BE2C (cell line): Measurements from ENCODE around the gene PTGER1.
A peak's percentile ranks its signal among the peaks of the same experiment; 100 is the strongest.

Experiments used
- DNase-seq: peaks from one replicate; pipeline ENCODE4 v3.0.0-alpha.2; 2020
- H3K27me3 ChIP-seq: fragments of 250-450 bp; sonication (Bioruptor Pico); 2 replicates; pipeline ENCODE4 v1.5.1; 2020; ENCODE audit warnings: mild to moderate bottlenecking
- H3K36me3 ChIP-seq: fragments of 250-450 bp; sonication (Bioruptor Pico); 2 replicates; pipeline ENCODE4 v1.5.1; 2020; ENCODE audit warnings: mild to moderate bottlenecking
- H3K4me1 ChIP-seq: fragments of 250-450 bp; sonication (Bioruptor Pico); 2 replicates; pipeline ENCODE4 v1.5.1; 2020
- H3K4me3 ChIP-seq: 2 replicates; pipeline ENCODE4 v1.5.1; 2011; ENCODE audit warnings: low read depth, low read length
- H3K9me3 ChIP-seq: fragments of 250-450 bp; sonication (Bioruptor Pico); 2 replicates; pipeline ENCODE4 v1.5.1; 2020
- CTCF ChIP-seq: IDR thresholded peaks from 2 replicates; pipeline ENCODE4 v1.5.1; 2012; ENCODE audit warnings: mild to moderate bottlenecking, low read depth, low read length

Gene PTGER1

GRCh38 chr19:14434543-14435319 is 40.4 kb downstream of the PTGER1 start:
- Histone ChIP-seq H3K27me3 (no peaks in the 10 kb centered on the region), H3K4me3 (peak overlapping the region; percentile 71), H3K9me3 (no peaks in the 10 kb centered on the region), H3K4me1 (no peaks in the 10 kb centered on the region), H3K36me3 (no peaks in the 10 kb centered on the region)
- no peak for TF ChIP-seq CTCF
- DNase-seq, result peak; percentile 56

GRCh38 chr19:14433554-14434501 is 41.3 kb downstream of the PTGER1 start:
- TF ChIP-seq CTCF, result no peak
- no peak for DNase-seq
- Histone ChIP-seq H3K36me3 (no peaks in the 10 kb centered on the region), H3K4me3 (peak overlapping the region; percentile 71), H3K27me3 (no peaks in the 10 kb centered on the region), H3K9me3 (no peaks in the 10 kb centered on the region), H3K4me1 (no peaks in the 10 kb centered on the region)

GRCh38 chr19:14432791-14433553 is 42.2 kb downstream of the PTGER1 start, which contains the start of gene PKN1:
Gene PKN1, plus strand, starts transcription at chr19:14433306. Its CDS starts 216 bp downstream, at chr19:14433522.
- H3K4me1 ChIP-seq, result no peaks in the 10 kb centered on the region
- no peaks in the 10 kb centered on the region for H3K27me3 ChIP-seq
- DNase-seq, result peak; percentile 74
- peak within 1 kb of the TSS; percentile 71 for H3K4me3 ChIP-seq
- no peaks in the 10 kb centered on the region for H3K36me3 ChIP-seq
- no peak for TF ChIP-seq CTCF
- no peaks in the 10 kb centered on the region for H3K9me3 ChIP-seq

- DNase-seq, result no peak
- Histone ChIP-seq H3K4me3 (no peak overlapping the region), H3K9me3 (no peaks in the 10 kb centered on the region), H3K36me3 (no peaks in the 10 kb centered on the region), H3K4me1 (no peaks in the 10 kb centered on the region), H3K27me3 (no peaks in the 10 kb centered on the region)
- TF ChIP-seq CTCF, result no peak
Measured at GRCh38 chr19:14430712-14431111, 44.4 kb downstream of the PTGER1 start.

GRCh38 chr19:14428882-14429416 is 46.2 kb downstream of the PTGER1 start:
- H3K4me1 ChIP-seq, result no peaks in the 10 kb centered on the region
- H3K27me3 ChIP-seq, result no peaks in the 10 kb centered on the region
- no peak for DNase-seq
- TF ChIP-seq CTCF, result no peak
- H3K36me3 ChIP-seq, result no peaks in the 10 kb centered on the region
- H3K4me3 ChIP-seq, result no peak overlapping the region
- H3K9me3 ChIP-seq, result no peaks in the 10 kb centered on the region
